Liver (tissue), 9 donors: ENCODE measurements around the gene AMBRA1. TPM values are rescaled to one million over a fixed set of nuclear protein-coding genes. Genes with fewer than 3 reads are reported as not detected.

ENCODE experiments used
- DNase-seq: peaks from one replicate; pipeline ENCODE4 v3.0.0-alpha.2; 2017; ENCODE audit warnings: low spot score
- H3K27ac ChIP-seq, 2 donors: one replicate each; pipeline ENCODE4 v1.7.0; 2013; ENCODE audit warnings: inconsistent platforms in 2 of 2, low read length in 2 of 2, control low read depth in 1 of 2, low read depth in 1 of 2, mild to moderate bottlenecking in 1 of 2
- H3K27me3 ChIP-seq, 4 donors: one replicate each; pipeline versions ENCODE4 v1.6.1 to v1.7.0; 2013; ENCODE audit warnings: low read length in 3 of 4, inconsistent platforms in 1 of 4, mild to moderate bottlenecking in 1 of 4, moderate library complexity in 1 of 4; ENCODE audit not compliant: control insufficient read depth in 4 of 4, insufficient read depth in 4 of 4
- H3K36me3 ChIP-seq, 4 donors: one replicate each; pipeline versions ENCODE4 v1.6.1 to v1.7.0; 2013; ENCODE audit warnings: low read length in 3 of 4, mild to moderate bottlenecking in 3 of 4, low read depth in 1 of 4, moderate library complexity in 1 of 4; ENCODE audit not compliant: control insufficient read depth in 4 of 4, insufficient read depth in 3 of 4
- H3K4me1 ChIP-seq, 4 donors: one replicate each; pipeline versions ENCODE4 v1.6.1 to v1.7.0; 2013; ENCODE audit warnings: low read length in 3 of 4, mild to moderate bottlenecking in 3 of 4, moderate library complexity in 1 of 4; ENCODE audit not compliant: control insufficient read depth in 4 of 4, insufficient read depth in 4 of 4
- H3K4me3 ChIP-seq, 3 donors: one replicate each; pipeline versions ENCODE4 v1.6.1 to v1.7.0; 2013; ENCODE audit warnings: low read length in 3 of 3, control low read depth in 1 of 3, low read depth in 1 of 3, mild to moderate bottlenecking in 1 of 3
- H3K9ac ChIP-seq, 2 donors: one replicate each; pipeline ENCODE4 v1.7.0; 2013; ENCODE audit warnings: low read length in 2 of 2, mild to moderate bottlenecking in 2 of 2, moderate library complexity in 2 of 2, control low read depth in 1 of 2, low read depth in 1 of 2
- H3K9me3 ChIP-seq, 4 donors: one replicate each; pipeline versions ENCODE4 v1.6.1 to v1.7.0; 2013; ENCODE audit warnings: low read length in 3 of 4; ENCODE audit not compliant: control insufficient read depth in 4 of 4
- EGR1 ChIP-seq, 2 donors: IDR thresholded peaks; 2 replicates each; pipeline ENCODE4 v1.6.1; 2016 to 2018; ENCODE audit warnings: antibody characterized with exemption in 2 of 2, low read depth in 2 of 2
- FOXA1 ChIP-seq: IDR thresholded peaks from 2 replicates; pipeline ENCODE4 v1.6.1; 2016; ENCODE audit warnings: antibody characterized with exemption
- FOXA2 ChIP-seq: IDR thresholded peaks from 2 replicates; pipeline ENCODE4 v1.6.1; 2016; ENCODE audit warnings: antibody characterized with exemption
- HNF4A ChIP-seq, 2 donors: conservative IDR thresholded peaks; 2 replicates each; pipeline ENCODE4 v1.6.1; 2016; ENCODE audit warnings: antibody characterized with exemption in 2 of 2, mild to moderate bottlenecking in 2 of 2
- HNF4G ChIP-seq: IDR thresholded peaks from 2 replicates; pipeline ENCODE4 v1.6.1; 2016; ENCODE audit warnings: antibody characterized with exemption
- JUND ChIP-seq, 2 donors: IDR thresholded peaks; 2 replicates each; pipeline ENCODE4 v1.6.1; 2016; ENCODE audit warnings: antibody characterized with exemption in 2 of 2
- MAX ChIP-seq: IDR thresholded peaks from 2 replicates; pipeline ENCODE4 v1.6.1; 2016; ENCODE audit warnings: antibody characterized with exemption
- NR2F2 ChIP-seq: IDR thresholded peaks from 2 replicates; pipeline ENCODE4 v1.6.1; 2016; ENCODE audit warnings: antibody characterized with exemption
- RAD21 ChIP-seq, 2 donors: IDR thresholded peaks; 2 replicates each; pipeline ENCODE4 v1.6.1; 2016; ENCODE audit warnings: antibody characterized with exemption in 2 of 2, mild to moderate bottlenecking in 2 of 2
- RXRA ChIP-seq, 2 donors: IDR thresholded peaks; 2 replicates each; pipeline ENCODE4 v1.6.1; 2017 to 2018; ENCODE audit warnings: antibody characterized with exemption in 2 of 2, mild to moderate bottlenecking in 1 of 2
- SP1 ChIP-seq: IDR thresholded peaks from 2 replicates; pipeline ENCODE4 v1.6.1; 2018; ENCODE audit warnings: antibody characterized with exemption, mild to moderate bottlenecking
- TAF1 ChIP-seq: conservative IDR thresholded peaks from 2 replicates; pipeline ENCODE4 v1.6.1; 2016; ENCODE audit warnings: antibody characterized with exemption, mild to moderate bottlenecking
- YY1 ChIP-seq: IDR thresholded peaks from 2 replicates; pipeline ENCODE4 v1.6.1; 2016; ENCODE audit warnings: antibody characterized with exemption, mild to moderate bottlenecking
- WGBS: extraction: QIAGEN DNeasy Blood & Tissue Kit; methylation state at CpG from one replicate; pipeline ENCODE4 v1.1.7; 2013; 5-methylcytosine and 5-hydroxymethylcytosine counted together
- polyA plus RNA-seq, 2 donors: library from polyadenylated mRNA; stranded (reverse) in 1 of 2; unstranded in 1 of 2; fragments of 200-250 nt in 1 of 2; fragments of >200 nt in 1 of 2; fragmentation: Nextera tagmentation in 1 of 2; extraction: Ambion mirVana in 1 of 2; gene quantifications; one replicate each; pipeline versions ENCODE4 v1.2.1 to v1.2.3, GENCODE V29; 2013 to 2015
- total RNA-seq, 2 donors: library from RNA; depleted of rRNA; stranded (reverse); fragments of >200 nt; gene quantifications; one replicate each; pipeline ENCODE4 v1.2.3, GENCODE V29; 2014
- TF ChIP-seq, protein P1 (sequence below): IDR thresholded peaks from 2 replicates; pipeline ENCODE4 v1.6.1; 2016; ENCODE audit warnings: antibody characterized with exemption
- TF ChIP-seq, protein P2 (sequence below): IDR thresholded peaks from 2 replicates; pipeline ENCODE4 v1.6.1; 2016; ENCODE audit warnings: antibody characterized with exemption
- TF ChIP-seq, protein P3 (sequence below): fragments of 150-350 bp; IDR thresholded peaks from 2 replicates; pipeline ENCODE4 v1.5.1; 2017; ENCODE audit warnings: improper control_type of control experiment, low read depth, low read length; ENCODE audit not compliant: missing input control
- donor health status: healthy.
- donor health status: healthy.
- donor health status: healthy.
- donor health status: healthy.
- donor health status: healthy.

Gene AMBRA1
- total and polyA plus RNA-seq, 4 donors, result 3.7 to 25.7 (median 15.1) TPM

- Histone ChIP-seq H3K9me3 (no peaks in the 10 kb centered on the region), H3K4me3 (no peak overlapping the region), H3K27ac (no peak overlapping the region), H3K36me3 (no peaks in the 10 kb centered on the region), H3K9ac (no peak overlapping the region), H3K27me3 (no peaks in the 10 kb centered on the region), H3K4me1 (peaks cover 5 to 33% (median 23%) of the 10 kb centered on the region in 4 donors)
- no peak for DNase-seq
- WGBS, result 64% methylated on average over 11 of the region's 11 CpGs
- TF ChIP-seq HNF4G, result no peak
- TF ChIP-seq FOXA1, result no peak
- TF ChIP-seq HNF4A (conservative IDR thresholded peaks at IDR 0.05), result no peak
- no peak for TF ChIP-seq RAD21 (IDR thresholded peaks at IDR 0.05)
- TF ChIP-seq JUND (IDR thresholded peaks at IDR 0.05), result no peak
- no peak for TF ChIP-seq RXRA (IDR thresholded peaks at IDR 0.05)
- TF ChIP-seq, protein P1, sequence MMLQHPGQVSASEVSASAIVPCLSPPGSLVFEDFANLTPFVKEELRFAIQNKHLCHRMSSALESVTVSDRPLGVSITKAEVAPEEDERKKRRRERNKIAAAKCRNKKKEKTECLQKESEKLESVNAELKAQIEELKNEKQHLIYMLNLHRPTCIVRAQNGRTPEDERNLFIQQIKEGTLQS, result no peak
- TF ChIP-seq MAX, result no peak
- TF ChIP-seq, protein P2, sequence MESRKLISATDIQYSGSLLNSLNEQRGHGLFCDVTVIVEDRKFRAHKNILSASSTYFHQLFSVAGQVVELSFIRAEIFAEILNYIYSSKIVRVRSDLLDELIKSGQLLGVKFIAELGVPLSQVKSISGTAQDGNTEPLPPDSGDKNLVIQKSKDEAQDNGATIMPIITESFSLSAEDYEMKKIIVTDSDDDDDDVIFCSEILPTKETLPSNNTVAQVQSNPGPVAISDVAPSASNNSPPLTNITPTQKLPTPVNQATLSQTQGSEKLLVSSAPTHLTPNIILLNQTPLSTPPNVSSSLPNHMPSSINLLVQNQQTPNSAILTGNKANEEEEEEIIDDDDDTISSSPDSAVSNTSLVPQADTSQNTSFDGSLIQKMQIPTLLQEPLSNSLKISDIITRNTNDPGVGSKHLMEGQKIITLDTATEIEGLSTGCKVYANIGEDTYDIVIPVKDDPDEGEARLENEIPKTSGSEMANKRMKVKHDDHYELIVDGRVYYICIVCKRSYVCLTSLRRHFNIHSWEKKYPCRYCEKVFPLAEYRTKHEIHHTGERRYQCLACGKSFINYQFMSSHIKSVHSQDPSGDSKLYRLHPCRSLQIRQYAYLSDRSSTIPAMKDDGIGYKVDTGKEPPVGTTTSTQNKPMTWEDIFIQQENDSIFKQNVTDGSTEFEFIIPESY, result no peak
Measured at GRCh38 chr11:46590740-46591605, 2.9 kb downstream of the AMBRA1 start.

GRCh38 chr11:46588915-46589314 lies 4.9 kb downstream of the AMBRA1 start:
- Histone ChIP-seq H3K9ac (no peak overlapping the region), H3K4me3 (no peak overlapping the region), H3K36me3 (no peaks in the 10 kb centered on the region), H3K4me1 (peaks cover 5 to 27% (median 21%) of the 10 kb centered on the region in 4 donors), H3K27ac (no peak overlapping the region), H3K9me3 (no peaks in the 10 kb centered on the region), H3K27me3 (no peaks in the 10 kb centered on the region)
- DNase-seq, result no peak
- TF ChIP-seq TAF1 (no peak), YY1 (no peak), JUND (IDR thresholded peaks at IDR 0.05) (no peak), HNF4G (no peak), NR2F2 (no peak), EGR1 (IDR thresholded peaks at IDR 0.05; ENCODE audit: low read depth in 2 of 2) (no peak), HNF4A (conservative IDR thresholded peaks at IDR 0.05) (no peak), FOXA1 (no peak), FOXA2 (no peak), SP1 (no peak)
- TF ChIP-seq, protein P3, sequence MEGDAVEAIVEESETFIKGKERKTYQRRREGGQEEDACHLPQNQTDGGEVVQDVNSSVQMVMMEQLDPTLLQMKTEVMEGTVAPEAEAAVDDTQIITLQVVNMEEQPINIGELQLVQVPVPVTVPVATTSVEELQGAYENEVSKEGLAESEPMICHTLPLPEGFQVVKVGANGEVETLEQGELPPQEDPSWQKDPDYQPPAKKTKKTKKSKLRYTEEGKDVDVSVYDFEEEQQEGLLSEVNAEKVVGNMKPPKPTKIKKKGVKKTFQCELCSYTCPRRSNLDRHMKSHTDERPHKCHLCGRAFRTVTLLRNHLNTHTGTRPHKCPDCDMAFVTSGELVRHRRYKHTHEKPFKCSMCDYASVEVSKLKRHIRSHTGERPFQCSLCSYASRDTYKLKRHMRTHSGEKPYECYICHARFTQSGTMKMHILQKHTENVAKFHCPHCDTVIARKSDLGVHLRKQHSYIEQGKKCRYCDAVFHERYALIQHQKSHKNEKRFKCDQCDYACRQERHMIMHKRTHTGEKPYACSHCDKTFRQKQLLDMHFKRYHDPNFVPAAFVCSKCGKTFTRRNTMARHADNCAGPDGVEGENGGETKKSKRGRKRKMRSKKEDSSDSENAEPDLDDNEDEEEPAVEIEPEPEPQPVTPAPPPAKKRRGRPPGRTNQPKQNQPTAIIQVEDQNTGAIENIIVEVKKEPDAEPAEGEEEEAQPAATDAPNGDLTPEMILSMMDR, result no peak
- TF ChIP-seq, protein P2, result no peak
